Activated B cell treated with CpG ODN at 0.5 μM for 24 hours (primary cell): ENCODE results near the gene CDK5RAP3. TPM values are rescaled to one million over a fixed set of nuclear protein-coding genes. Genes with fewer than 3 reads are reported as not detected.

Experiments used
- ATAC-seq: fragments of 200-7000 bp; cut with Tn5 transposase; one replicate; pipeline ENCODE4 v1.10.0; 2021; ENCODE audit warnings: low read depth, mild to moderate bottlenecking, moderate library complexity
- CTCF ChIA-PET: fragments of 350-600 bp; sonication (Branson Sonifier 250); formaldehyde crosslinking; loops from one replicate; lab custom pipeline; 2021; ENCODE audit warnings: antibody characterized with exemption; lab: Charles Lee
- POLR2A ChIA-PET: fragments of 350-600 bp; sonication (Branson Sonifier 250); formaldehyde crosslinking; loops from one replicate; lab custom pipeline; 2021; ENCODE audit warnings: antibody characterized with exemption; lab: Charles Lee
- DNase-seq: peaks from one replicate; pipeline ENCODE4 v3.0.0; 2022
- H3K27ac Mint-ChIP-seq: one replicate; pipeline ENCODE4 v1.8.0; 2020; ENCODE audit warnings: mixed read lengths
- H3K27me3 Mint-ChIP-seq: one replicate; pipeline ENCODE4 v1.8.0; 2021; ENCODE audit warnings: mixed read lengths
- H3K36me3 Mint-ChIP-seq: one replicate; pipeline ENCODE4 v1.8.0; 2021; ENCODE audit warnings: low read depth, mixed read lengths
- H3K4me1 Mint-ChIP-seq: one replicate; pipeline ENCODE4 v1.8.0; 2021; ENCODE audit warnings: mixed read lengths
- H3K4me3 Mint-ChIP-seq: one replicate; pipeline ENCODE4 v1.8.0; 2020; ENCODE audit warnings: mild to moderate bottlenecking, mixed read lengths
- H3K9me3 Mint-ChIP-seq: one replicate; pipeline ENCODE4 v1.8.0; 2020; ENCODE audit warnings: mixed read lengths
- CTCF ChIP-seq: fragments of 200-600 bp; IDR thresholded peaks from one replicate; pipeline ENCODE4 v1.8.0; 2022; ENCODE audit warnings: antibody characterized with exemption, mild to moderate bottlenecking
- intact Hi-C: fragments of 100-400 bp; cut with micrococcal nuclease; formaldehyde crosslinking; loops from one replicate; pipeline ENCODE4 v1.15.1; 2024
- total RNA-seq: library from RNA; stranded (reverse); gene quantifications from 2 replicates; pipeline ENCODE4 v1.2.3, GENCODE V29; 2022

The CDK5RAP3 gene
- total RNA-seq, 1 donor from 2014 or later: 286 TPM

- intact Hi-C loops: no loop called here
- no peak overlapping the region for H3K4me3 Mint-ChIP-seq
- H3K9me3 Mint-ChIP-seq: no peaks in the 10 kb centered on the region
- H3K27me3 Mint-ChIP-seq: no peaks in the 10 kb centered on the region
- H3K4me1 Mint-ChIP-seq: no peaks in the 10 kb centered on the region
- TF ChIP-seq CTCF: no peak
- no peak overlapping the region for H3K27ac Mint-ChIP-seq
- no peaks in the 10 kb centered on the region for H3K36me3 Mint-ChIP-seq
- ATAC-seq (no peak), DNase-seq (no peak)
- ChIA-PET CTCF (no interaction called here), POLR2A (interaction anchor here (0.6 kb wide), 1 partner anchor 409 kb away, joined by 4 read pairs; no protein-coding TSS in a partner anchor)
These were observed 8.0 kb upstream of the CDK5RAP3 start for GRCh38 chr17:47962901-47963300.

- Mint-ChIP-seq H3K27ac (no peak overlapping the region), H3K36me3 (no peaks in the 10 kb centered on the region), H3K9me3 (no peaks in the 10 kb centered on the region), H3K4me1 (peaks cover 3% of the 10 kb centered on the region), H3K4me3 (no peak overlapping the region), H3K27me3 (no peaks in the 10 kb centered on the region)
- POLR2A ChIA-PET: interaction anchor here (0.5 kb wide), 1 partner anchor 151 kb away, joined by 5 read pairs; no protein-coding TSS in a partner anchor
- intact Hi-C loops: no loop called here
- DNase-seq (no peak), ATAC-seq (no peak)
- TF ChIP-seq CTCF: no peak
- CTCF ChIA-PET: no interaction called here
These were observed 6.1 kb upstream of the CDK5RAP3 start for GRCh38 chr17:47964856-47965255.

- TF ChIP-seq CTCF: no peak
- POLR2A ChIA-PET: no interaction called here
- Mint-ChIP-seq H3K36me3 (peaks cover 2% of the 10 kb centered on the region), H3K4me1 (peaks cover 13% of the 10 kb centered on the region), H3K27me3 (no peaks in the 10 kb centered on the region), H3K9me3 (no peaks in the 10 kb centered on the region), H3K4me3 (no peak overlapping the region), H3K27ac (no peak overlapping the region)
- ATAC-seq (no peak), DNase-seq (no peak)
- intact Hi-C loops: no loop called here
- CTCF ChIA-PET: no interaction called here
These were observed 4.8 kb upstream of the CDK5RAP3 start for GRCh38 chr17:47966079-47966519.

GRCh38 chr17:47967607-47968252 is 3.2 kb upstream of the CDK5RAP3 start:
- Mint-ChIP-seq H3K4me1 (peaks cover 25% of the 10 kb centered on the region), H3K27me3 (no peaks in the 10 kb centered on the region), H3K9me3 (no peaks in the 10 kb centered on the region), H3K4me3 (no peak overlapping the region), H3K36me3 (peaks cover 2% of the 10 kb centered on the region), H3K27ac (no peak overlapping the region)
- DNase-seq (no peak), ATAC-seq (no peak)
- CTCF ChIA-PET: interaction anchor here (4.2 kb wide), 1 partner anchor 18 kb away, joined by 60 read pairs; no protein-coding TSS in a partner anchor
- POLR2A ChIA-PET: no interaction called here
- intact Hi-C loops: no loop called here
- TF ChIP-seq CTCF: no peak

- intact Hi-C loops: no loop called here
- no peak for TF ChIP-seq CTCF
- ATAC-seq: no peak
- no peak overlapping the region for H3K4me3 Mint-ChIP-seq
- H3K27ac Mint-ChIP-seq: no peak overlapping the region
- H3K4me1 Mint-ChIP-seq: peaks cover 30% of the 10 kb centered on the region
- POLR2A ChIA-PET: interaction anchor here (0.6 to 1.1 kb wide), 3 partner anchors 22 to 339 kb away, joined by 3 to 7 read pairs (median 6); no protein-coding TSS in a partner anchor
- no peaks in the 10 kb centered on the region for H3K27me3 Mint-ChIP-seq
- no peak for DNase-seq
- peaks cover 10% of the 10 kb centered on the region for H3K36me3 Mint-ChIP-seq
- H3K9me3 Mint-ChIP-seq: no peaks in the 10 kb centered on the region
- CTCF ChIA-PET: interaction anchor here (0.6 to 4.2 kb wide), 3 partner anchors 19 to 827 kb away, joined by 3 to 60 read pairs (median 3); no protein-coding TSS in a partner anchor
These were observed 2.1 kb upstream of the CDK5RAP3 start for GRCh38 chr17:47968836-47969235.
